ENCODE measurements around the gene STIL.

GRCh38 chr1:47328992-47329391 is 15.0 kb upstream of the STIL start:
- TF ChIP-seq CTCF (IDR thresholded peaks at IDR 0.05; ENCODE audit: low read depth, low read length, missing input control), result no peak
- TF ChIP-seq REST (IDR thresholded peaks at IDR 0.05), result no peak
- TF ChIP-seq RAD21 (IDR thresholded peaks at IDR 0.05), result no peak
- no peak for TF ChIP-seq SP1 (IDR thresholded peaks at IDR 0.05)
- TF ChIP-seq YY1 (IDR thresholded peaks at IDR 0.05), result no peak
- TF ChIP-seq JUND (IDR thresholded peaks at IDR 0.05), result no peak
- TF ChIP-seq EGR1 (IDR thresholded peaks at IDR 0.05; ENCODE audit: low read depth in 2 of 2), result no peak
- no peak for TF ChIP-seq MAX (IDR thresholded peaks at IDR 0.05)
- TF ChIP-seq RXRA (IDR thresholded peaks at IDR 0.05), result no peak
- TF ChIP-seq NR2F2 (IDR thresholded peaks at IDR 0.05), result no peak
- TF ChIP-seq HNF4A (conservative IDR thresholded peaks at IDR 0.05), result no peak
- no peak for TF ChIP-seq GABPA (IDR thresholded peaks at IDR 0.05 in 1 of 2, conservative IDR thresholded peaks at IDR 0.05 in 1 of 2)

Measured in liver (tissue), 3 donors.